ENCODE measurements around the gene SLX4IP.

- no peak for TF ChIP-seq CTCF (IDR thresholded peaks at IDR 0.05)
- TF ChIP-seq POLR2A (IDR thresholded peaks at IDR 0.05), result no peak
These were observed 149.3 kb downstream of the SLX4IP start for GRCh38 chr20:10584371-10584770.
